Hepatocyte (in vitro differentiated cells): ENCODE data around the gene PTPRN2. TPM values are rescaled to one million over a fixed set of nuclear protein-coding genes. Genes with fewer than 3 reads are reported as not detected.

Experiments used
- DNase-seq: peaks from one replicate; pipeline ENCODE4 v3.0.0-alpha.2; 2016; ENCODE audit warnings: low spot score
- H2AFZ ChIP-seq: fragments of 200-600 bp; sonication (generic); 2 replicates; pipeline ENCODE4 v1.6.0; 2016; ENCODE audit warnings: antibody characterized with exemption, mild to moderate bottlenecking
- H3K27ac ChIP-seq: fragments of 200-600 bp; sonication (generic); 2 replicates; pipeline ENCODE4 v1.5.1; 2016; ENCODE audit warnings: mild to moderate bottlenecking
- H3K27me3 ChIP-seq: fragments of 200-600 bp; sonication (generic); 2 replicates; pipeline ENCODE4 v1.6.1; 2016
- H3K36me3 ChIP-seq: fragments of 200-600 bp; sonication (generic); replicated peaks from 2 replicates; pipeline ENCODE4 v1.5.1; 2016; ENCODE audit warnings: low read depth; ENCODE audit not compliant: insufficient read depth
- H3K4me1 ChIP-seq: fragments of 200-600 bp; sonication (generic); 2 replicates; pipeline ENCODE4 v1.5.1; 2016; ENCODE audit warnings: mild to moderate bottlenecking, moderate library complexity; ENCODE audit not compliant: insufficient read depth
- H3K4me2 ChIP-seq: fragments of 200-600 bp; sonication (generic); 2 replicates; pipeline ENCODE4 v1.6.0; 2016
- H3K4me3 ChIP-seq: fragments of 200-600 bp; sonication (generic); 2 replicates; pipeline ENCODE4 v1.5.1; 2016; ENCODE audit warnings: mild to moderate bottlenecking
- H3K79me2 ChIP-seq: fragments of 200-600 bp; sonication (generic); 2 replicates; pipeline ENCODE4 v1.6.0; 2017; ENCODE audit warnings: mild to moderate bottlenecking
- H3K9me2 ChIP-seq: fragments of 200-600 bp; sonication (generic); replicated peaks from 2 replicates; pipeline ENCODE4 v1.6.0; 2017; ENCODE audit warnings: mild to moderate bottlenecking; ENCODE audit not compliant: insufficient read depth
- H3K9me3 ChIP-seq: fragments of 200-600 bp; sonication (generic); 2 replicates; pipeline ENCODE4 v1.5.1; 2016; ENCODE audit warnings: low read depth, mild to moderate bottlenecking
- H4K20me1 ChIP-seq: fragments of 200-600 bp; sonication (generic); 2 replicates; pipeline ENCODE4 v1.6.0; 2016; ENCODE audit warnings: mild to moderate bottlenecking; ENCODE audit not compliant: insufficient read depth, poor library complexity, severe bottlenecking
- EZH2 ChIP-seq: fragments of 200-600 bp; sonication (generic); IDR thresholded peaks from 2 replicates; pipeline ENCODE4 v1.6.1; 2016; ENCODE audit warnings: antibody characterized with exemption, mild to moderate bottlenecking, borderline replicate concordance
- EZH2phosphoT487 ChIP-seq: fragments of 200-600 bp; sonication (generic); IDR thresholded peaks from one replicate; pipeline ENCODE4 v1.6.1; 2018; ENCODE audit warnings: antibody characterized with exemption, mild to moderate bottlenecking, low read depth, moderate library complexity; ENCODE audit not compliant: unreplicated experiment, severe bottlenecking
- WGBS: methylation state at CpG from one replicate; pipeline ENCODE4 v1.1.6; 2016; ENCODE audit warnings: low lambda C conversion rate; ENCODE audit errors: missing lambda C conversion rate; 5-methylcytosine and 5-hydroxymethylcytosine counted together
- polyA plus RNA-seq: library from polyadenylated mRNA; unstranded; fragments of >200 nt; fragmentation: Nextera tagmentation; extraction: Ambion mirVana; gene quantifications from 2 replicates; pipeline ENCODE4 v1.2.1, GENCODE V29; 2016
- total RNA-seq: library from RNA; depleted of rRNA; stranded (reverse); fragments of >200 nt; gene quantifications from 2 replicates; pipeline ENCODE4 v1.2.3, GENCODE V29; 2014
- TF ChIP-seq, protein P1 (sequence below): fragments of 200-600 bp; sonication (generic); IDR thresholded peaks from 2 replicates; pipeline ENCODE4 v1.5.1; 2016; ENCODE audit warnings: antibody characterized with exemption, mild to moderate bottlenecking; ENCODE audit not compliant: poor library complexity

PTPRN2 gene
- total and polyA plus RNA-seq, 2 experiments from 2014 or later, result 2.1 to 3.3 TPM

DNA sequence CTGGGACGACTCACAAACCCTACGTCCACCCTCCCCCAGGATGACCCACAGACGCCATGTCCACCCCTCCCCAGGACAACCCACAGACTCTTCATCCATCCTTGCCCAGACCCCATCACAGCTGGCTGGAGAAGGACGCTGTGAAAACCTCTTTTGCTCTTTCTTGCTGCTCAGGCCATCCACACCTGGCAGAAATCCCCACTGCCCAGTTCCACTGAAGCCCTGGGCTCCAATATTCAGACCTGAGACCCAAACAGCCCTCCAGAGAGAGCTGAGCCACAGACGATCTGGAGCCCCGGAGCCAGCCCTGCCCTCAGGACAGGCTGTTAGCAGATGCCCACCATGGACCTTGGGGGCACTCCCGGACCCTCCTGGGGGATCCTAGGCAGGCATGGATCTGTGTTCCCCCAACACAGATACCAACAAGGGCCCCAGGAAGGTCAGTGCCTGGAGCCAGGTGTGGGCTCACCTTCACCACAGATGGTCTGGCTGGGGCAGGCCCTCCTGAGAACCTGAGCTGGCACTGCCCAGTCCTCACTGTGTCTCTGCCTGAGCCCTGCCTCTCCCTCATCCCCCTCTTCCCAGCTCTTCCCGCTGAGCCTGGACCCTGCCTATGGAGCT is 226.2 kb downstream of the PTPRN2 start:
- DNase-seq, result no peak
- H3K4me1 ChIP-seq, result no peaks in the 10 kb centered on the region
- no peaks in the 10 kb centered on the region for H3K9me2 ChIP-seq
- H3K79me2 ChIP-seq, result no peaks in the 10 kb centered on the region
- 68% methylated on average over 7 of the region's 8 CpGs for WGBS
- TF ChIP-seq, protein P1, sequence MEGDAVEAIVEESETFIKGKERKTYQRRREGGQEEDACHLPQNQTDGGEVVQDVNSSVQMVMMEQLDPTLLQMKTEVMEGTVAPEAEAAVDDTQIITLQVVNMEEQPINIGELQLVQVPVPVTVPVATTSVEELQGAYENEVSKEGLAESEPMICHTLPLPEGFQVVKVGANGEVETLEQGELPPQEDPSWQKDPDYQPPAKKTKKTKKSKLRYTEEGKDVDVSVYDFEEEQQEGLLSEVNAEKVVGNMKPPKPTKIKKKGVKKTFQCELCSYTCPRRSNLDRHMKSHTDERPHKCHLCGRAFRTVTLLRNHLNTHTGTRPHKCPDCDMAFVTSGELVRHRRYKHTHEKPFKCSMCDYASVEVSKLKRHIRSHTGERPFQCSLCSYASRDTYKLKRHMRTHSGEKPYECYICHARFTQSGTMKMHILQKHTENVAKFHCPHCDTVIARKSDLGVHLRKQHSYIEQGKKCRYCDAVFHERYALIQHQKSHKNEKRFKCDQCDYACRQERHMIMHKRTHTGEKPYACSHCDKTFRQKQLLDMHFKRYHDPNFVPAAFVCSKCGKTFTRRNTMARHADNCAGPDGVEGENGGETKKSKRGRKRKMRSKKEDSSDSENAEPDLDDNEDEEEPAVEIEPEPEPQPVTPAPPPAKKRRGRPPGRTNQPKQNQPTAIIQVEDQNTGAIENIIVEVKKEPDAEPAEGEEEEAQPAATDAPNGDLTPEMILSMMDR, result no peak
- no peak for TF ChIP-seq EZH2phosphoT487
- no peaks in the 10 kb centered on the region for H4K20me1 ChIP-seq
- H3K4me2 ChIP-seq, result no peak overlapping the region
- no peak overlapping the region for H3K4me3 ChIP-seq
- no peak overlapping the region for H2AFZ ChIP-seq
- H3K27me3 ChIP-seq, result no peaks in the 10 kb centered on the region
- no peak overlapping the region for H3K27ac ChIP-seq
- H3K9me3 ChIP-seq, result no peaks in the 10 kb centered on the region
- H3K36me3 ChIP-seq, result no peaks in the 10 kb centered on the region

DNA sequence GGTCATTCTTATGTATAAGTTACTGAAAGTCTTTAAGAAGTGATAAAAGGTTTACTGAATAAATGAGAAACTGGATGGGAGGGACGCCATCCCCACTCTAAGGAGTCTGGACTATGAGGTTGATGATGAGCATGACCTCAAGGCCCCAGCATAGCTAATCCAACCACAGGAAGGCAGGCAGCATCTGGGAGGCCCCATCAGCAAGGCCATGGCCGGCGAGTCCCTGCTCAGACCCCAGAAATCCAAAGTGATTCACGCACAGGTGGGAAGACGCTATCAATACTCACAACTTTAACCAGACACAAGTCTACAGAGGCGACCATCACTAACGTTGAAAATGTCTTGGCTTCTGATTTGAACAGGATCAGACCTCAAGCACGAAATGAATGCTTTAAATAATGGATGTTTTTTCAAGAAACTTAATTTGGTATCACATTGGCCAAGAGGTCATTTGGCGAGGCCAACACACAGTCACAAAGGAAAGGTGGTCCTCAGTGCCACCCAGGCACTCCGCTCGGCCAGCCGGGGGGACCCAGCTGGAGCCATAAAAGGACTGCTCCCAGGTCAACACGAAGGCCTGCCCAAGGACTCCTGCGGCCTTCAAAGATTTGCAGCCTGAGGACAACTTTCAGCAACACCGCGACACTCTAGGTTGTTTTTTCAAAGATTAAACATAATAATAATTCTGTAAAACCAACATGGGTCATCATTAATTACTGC is 228.5 kb downstream of the PTPRN2 start:
- no peak overlapping the region for H3K4me2 ChIP-seq
- TF ChIP-seq EZH2phosphoT487, result no peak
- TF ChIP-seq EZH2, result no peak
- TF ChIP-seq, protein P1, result no peak
- peaks cover 6% of the 10 kb centered on the region for H3K27me3 ChIP-seq
- no peaks in the 10 kb centered on the region for H3K79me2 ChIP-seq
- 88% methylated on average over 16 of the region's 16 CpGs for WGBS
- H3K9me2 ChIP-seq, result no peaks in the 10 kb centered on the region
- no peaks in the 10 kb centered on the region for H4K20me1 ChIP-seq
- no peak overlapping the region for H3K4me3 ChIP-seq
- no peaks in the 10 kb centered on the region for H3K36me3 ChIP-seq
- H3K27ac ChIP-seq, result no peak overlapping the region
- H3K9me3 ChIP-seq, result no peaks in the 10 kb centered on the region
- H2AFZ ChIP-seq, result no peak overlapping the region
- no peaks in the 10 kb centered on the region for H3K4me1 ChIP-seq
- DNase-seq, result no peak

DNA sequence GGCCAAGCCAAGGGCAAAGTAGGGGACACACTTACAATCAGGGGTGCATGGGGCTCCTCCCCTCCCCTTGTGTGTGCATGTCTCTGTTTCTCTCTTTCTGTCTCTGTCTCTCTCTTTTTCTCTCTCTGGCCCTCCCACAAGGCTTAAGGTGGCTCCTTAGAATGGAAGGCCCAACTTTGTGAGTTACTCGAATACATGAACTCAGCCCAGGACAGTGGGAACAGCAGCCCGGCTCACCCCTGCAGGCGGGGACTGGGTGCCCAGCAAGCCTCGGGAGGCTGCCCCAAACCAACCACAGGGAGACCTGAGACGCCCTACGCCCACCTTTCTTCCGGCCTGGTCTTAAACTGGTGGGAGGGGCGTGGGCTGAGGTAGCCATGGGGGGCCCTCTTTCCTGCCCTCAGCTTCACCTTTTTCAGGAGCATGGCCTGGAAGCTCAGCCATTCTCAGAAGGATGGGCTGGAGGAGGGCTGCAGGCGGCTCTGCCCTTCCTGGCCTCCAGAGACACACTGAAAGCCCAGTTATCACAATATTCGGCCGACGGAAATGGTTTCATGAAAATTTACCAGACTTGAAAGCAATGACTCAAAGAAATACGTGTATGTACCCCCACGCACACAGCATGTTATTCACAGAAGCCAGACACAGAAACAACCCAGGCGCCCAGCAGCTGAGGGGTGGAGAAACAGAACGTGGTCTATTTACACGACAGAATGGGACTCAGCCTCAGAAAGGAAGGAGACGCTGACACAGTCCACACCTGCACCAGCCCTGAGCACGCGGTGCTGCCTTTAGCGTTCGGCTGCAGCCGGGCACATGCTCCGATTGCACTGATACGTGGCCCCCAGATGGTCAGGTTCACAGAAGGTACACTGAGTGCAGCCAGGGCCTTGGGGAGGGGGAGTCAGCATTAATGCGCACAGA is 229.5 kb downstream of the PTPRN2 start:
- WGBS, result 89% methylated on average over 26 of the region's 26 CpGs
- Histone ChIP-seq H3K4me2 (no peak overlapping the region), H3K4me3 (no peak overlapping the region), H2AFZ (no peak overlapping the region), H3K4me1 (no peaks in the 10 kb centered on the region), H3K27ac (no peak overlapping the region), H3K9me3 (no peaks in the 10 kb centered on the region), H3K27me3 (peaks cover 14% of the 10 kb centered on the region), H3K36me3 (no peaks in the 10 kb centered on the region), H4K20me1 (no peaks in the 10 kb centered on the region), H3K9me2 (no peaks in the 10 kb centered on the region), H3K79me2 (no peaks in the 10 kb centered on the region)
- DNase-seq, result no peak
- no peak for TF ChIP-seq EZH2phosphoT487
- TF ChIP-seq EZH2, result no peak
- TF ChIP-seq, protein P1, result no peak
